PC-3 (cell line): ENCODE data around the gene TMEM163.

Source experiments
- CTCF ChIP-seq: fragments of 300-600 bp; sonication (generic); conservative IDR thresholded peaks from 2 replicates; pipeline ENCODE4 v1.5.1; 2017; ENCODE audit warnings: antibody characterized with exemption, low read depth, mild to moderate bottlenecking, low read length
- EZH2 ChIP-seq: fragments of 300-600 bp; sonication (generic); IDR thresholded peaks from one replicate; pipeline ENCODE4 v1.6.1; 2017; ENCODE audit warnings: antibody characterized with exemption, mild to moderate bottlenecking, low read length; ENCODE audit not compliant: unreplicated experiment
- EZH2phosphoT487 ChIP-seq: fragments of 300-600 bp; sonication (generic); IDR thresholded peaks from 2 replicates; pipeline ENCODE4 v1.6.1; 2018; ENCODE audit warnings: mild to moderate bottlenecking, antibody characterized with exemption, low read length, borderline replicate concordance

DNA sequence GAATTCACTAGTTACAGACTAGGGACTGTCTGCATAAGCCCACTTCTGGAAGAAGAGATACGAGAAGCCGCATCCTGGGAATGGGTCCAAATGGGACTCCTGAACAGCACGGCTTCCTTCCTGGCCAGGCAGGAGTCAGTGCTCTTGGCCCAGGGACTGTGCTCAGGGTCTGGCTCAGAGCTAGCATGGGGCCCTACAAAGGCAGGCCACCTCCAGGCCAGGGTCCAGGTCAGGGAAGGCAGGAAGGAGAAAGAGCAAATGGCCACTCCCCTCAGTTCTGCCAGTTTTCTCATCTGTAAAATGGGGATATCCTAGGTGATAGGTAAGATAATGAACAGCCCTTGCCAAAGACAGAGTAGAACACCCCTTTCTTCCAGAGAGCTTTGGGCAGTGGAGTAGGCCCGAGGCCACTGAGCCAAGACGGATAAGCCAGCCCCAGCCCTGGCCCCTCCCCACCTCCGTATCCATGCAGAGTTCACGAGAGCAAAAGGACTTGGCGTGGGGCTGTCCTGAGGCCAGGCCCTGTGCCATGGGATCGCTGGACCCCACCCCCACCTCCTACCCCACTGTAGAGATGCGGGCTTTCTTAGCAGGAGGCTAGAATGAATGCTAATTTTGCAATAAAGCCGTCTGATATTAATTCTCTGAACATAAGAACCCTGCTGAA, 274.9 kb downstream of the TMEM163 start:
- TF ChIP-seq CTCF = no peak
- TF ChIP-seq EZH2 = no peak
- no peak for TF ChIP-seq EZH2phosphoT487
